ENCODE results near the gene RAB14. TPM values are rescaled to one million over a fixed set of nuclear protein-coding genes. Genes with fewer than 3 reads are reported as not detected.

RAB14 gene
- total and polyA plus RNA-seq, 10 of the 15 experiments (the other 5 are each of a cell fraction or from before 2014, with no cell fraction given) = 16.7 to 59.9 (median 25.4) TPM

DNA sequence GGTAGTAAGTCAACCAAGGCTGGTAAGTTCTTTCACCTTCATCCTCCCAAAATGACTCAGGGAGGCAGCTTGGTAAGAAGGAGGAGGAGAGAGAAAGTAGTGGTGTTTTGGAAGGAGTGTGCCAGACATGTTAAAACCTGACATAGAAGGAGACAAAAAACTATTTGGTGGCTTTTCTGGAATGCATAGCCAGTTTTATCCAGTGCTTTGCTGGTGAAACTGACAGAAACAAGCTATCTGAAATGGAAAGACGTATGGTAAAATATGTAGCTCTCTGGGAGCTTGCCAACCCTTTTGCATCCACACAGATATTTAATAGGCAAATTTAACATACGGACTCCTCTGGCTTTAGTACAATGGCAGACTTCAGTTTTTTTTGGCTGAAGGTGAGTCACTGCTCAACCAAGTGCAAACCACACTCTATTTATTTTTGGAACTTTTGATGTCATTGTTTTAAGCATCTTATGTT lies 45.4 kb downstream of the RAB14 start (continued):
- TF ChIP-seq, protein P1, sequence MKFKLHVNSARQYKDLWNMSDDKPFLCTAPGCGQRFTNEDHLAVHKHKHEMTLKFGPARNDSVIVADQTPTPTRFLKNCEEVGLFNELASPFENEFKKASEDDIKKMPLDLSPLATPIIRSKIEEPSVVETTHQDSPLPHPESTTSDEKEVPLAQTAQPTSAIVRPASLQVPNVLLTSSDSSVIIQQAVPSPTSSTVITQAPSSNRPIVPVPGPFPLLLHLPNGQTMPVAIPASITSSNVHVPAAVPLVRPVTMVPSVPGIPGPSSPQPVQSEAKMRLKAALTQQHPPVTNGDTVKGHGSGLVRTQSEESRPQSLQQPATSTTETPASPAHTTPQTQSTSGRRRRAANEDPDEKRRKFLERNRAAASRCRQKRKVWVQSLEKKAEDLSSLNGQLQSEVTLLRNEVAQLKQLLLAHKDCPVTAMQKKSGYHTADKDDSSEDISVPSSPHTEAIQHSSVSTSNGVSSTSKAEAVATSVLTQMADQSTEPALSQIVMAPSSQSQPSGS (IDR thresholded peaks at IDR 0.05; ENCODE audit: low read length) = peak; percentile 99
- TF ChIP-seq SKIL (IDR thresholded peaks at IDR 0.05; ENCODE audit: low read depth, poor library complexity, severe bottlenecking) (peak; percentile 90), NFIC (IDR thresholded peaks at IDR 0.05; ENCODE audit: low read depth, low read length) (peak; percentile 91), YY1 (IDR thresholded peaks at IDR 0.05; ENCODE audit: low read depth, low read length) (peak; percentile 51; the same call in 1 of the 2 replicates), ATF7 (IDR thresholded peaks at IDR 0.05; ENCODE audit: low read depth) (peak; percentile 97), FOXM1 (IDR thresholded peaks at IDR 0.05; ENCODE audit: low read depth, low read length) (peak; percentile 85; the same call in 1 of the 2 replicates), IKZF2 (IDR thresholded peaks at IDR 0.05) (peak; percentile 50 to 53; a peak in 3 of 4 replicates), TAF1 (IDR thresholded peaks at IDR 0.05; ENCODE audit: borderline replicate concordance, low read depth, low read length) (peak; percentile 42; the same call in 1 of the 2 replicates), MLLT1 (IDR thresholded peaks at IDR 0.05) (0 out of 2 replicates have a peak, but pooled peaks have one; percentile 55), RUNX3 (IDR thresholded peaks at IDR 0.05; ENCODE audit: low read length) (peak; percentile 95), CEBPB (IDR thresholded peaks at IDR 0.05; ENCODE audit: borderline replicate concordance in 1 of 2, low read depth in 2 of 2, low read length in 2 of 2) (peak in 1 of 2 experiments; percentile 27; a peak in 1 of 4 replicates), MEF2B (IDR thresholded peaks at IDR 0.05; ENCODE audit: partially characterized antibody, poor library complexity, severe bottlenecking) (peak; percentile 95), MYC (IDR thresholded peaks at IDR 0.05; ENCODE audit: insufficient read depth, insufficient read length, insufficient replicate concordance, low read length, severe bottlenecking) (no peak), CREB1 (IDR thresholded peaks at IDR 0.05; ENCODE audit: low read depth) (peak; percentile 67), BRCA1 (IDR thresholded peaks at IDR 0.05; ENCODE audit: low read depth, low read length) (no peak), LARP7 (IDR thresholded peaks at IDR 0.05) (no peak), RB1 (IDR thresholded peaks at IDR 0.05; ENCODE audit: borderline replicate concordance) (no peak), HDAC2 (IDR thresholded peaks at IDR 0.05) (no peak), EZH2 (IDR thresholded peaks at IDR 0.05; ENCODE audit: borderline replicate concordance, control insufficient read depth, low read depth, low read length) (no peak), MEF2A (IDR thresholded peaks at IDR 0.05; ENCODE audit: insufficient read depth, low read depth, low read length) (peak; percentile 99), PML (IDR thresholded peaks at IDR 0.05; ENCODE audit: low read length) (peak; percentile 80), DPF2 (IDR thresholded peaks at IDR 0.05) (peak; percentile 85), BCL11A (IDR thresholded peaks at IDR 0.05; ENCODE audit: low read depth, low read length) (peak; percentile 56; the same call in 1 of the 2 replicates), MTA2 (IDR thresholded peaks at IDR 0.05; ENCODE audit: low read depth) (peak; percentile 71), PAX5 (IDR thresholded peaks at IDR 0.05; ENCODE audit: borderline replicate concordance, low read depth, low read length) (peak; percentile 75; the same call in 1 of the 2 replicates)
- TF ChIP-seq, protein P2, sequence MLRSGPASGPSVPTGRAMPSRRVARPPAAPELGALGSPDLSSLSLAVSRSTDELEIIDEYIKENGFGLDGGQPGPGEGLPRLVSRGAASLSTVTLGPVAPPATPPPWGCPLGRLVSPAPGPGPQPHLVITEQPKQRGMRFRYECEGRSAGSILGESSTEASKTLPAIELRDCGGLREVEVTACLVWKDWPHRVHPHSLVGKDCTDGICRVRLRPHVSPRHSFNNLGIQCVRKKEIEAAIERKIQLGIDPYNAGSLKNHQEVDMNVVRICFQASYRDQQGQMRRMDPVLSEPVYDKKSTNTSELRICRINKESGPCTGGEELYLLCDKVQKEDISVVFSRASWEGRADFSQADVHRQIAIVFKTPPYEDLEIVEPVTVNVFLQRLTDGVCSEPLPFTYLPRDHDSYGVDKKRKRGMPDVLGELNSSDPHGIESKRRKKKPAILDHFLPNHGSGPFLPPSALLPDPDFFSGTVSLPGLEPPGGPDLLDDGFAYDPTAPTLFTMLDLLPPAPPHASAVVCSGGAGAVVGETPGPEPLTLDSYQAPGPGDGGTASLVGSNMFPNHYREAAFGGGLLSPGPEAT (IDR thresholded peaks at IDR 0.05; ENCODE audit: low read depth) = peak; percentile 48; the same call in 1 of the 2 replicates
